Neural progenitor cell (in vitro differentiated cells): Measurements from ENCODE around the gene PMPCA.

Experiments used
- EZH2 ChIP-seq: fragments of 200-600 bp; sonication (generic); IDR thresholded peaks from 2 replicates; pipeline ENCODE4 v1.6.1; 2017; ENCODE audit warnings: antibody characterized with exemption, mild to moderate bottlenecking, moderate library complexity
- EZH2phosphoT487 ChIP-seq: fragments of 200-600 bp; sonication (generic); IDR thresholded peaks from 2 replicates; pipeline ENCODE4 v1.6.1; 2017; ENCODE audit warnings: antibody characterized with exemption
- TF ChIP-seq, protein P1 (sequence below): fragments of 200-600 bp; sonication (generic); IDR thresholded peaks from 2 replicates; pipeline ENCODE4 v1.5.1; 2017; ENCODE audit warnings: antibody characterized with exemption, mild to moderate bottlenecking

- TF ChIP-seq, protein P1, sequence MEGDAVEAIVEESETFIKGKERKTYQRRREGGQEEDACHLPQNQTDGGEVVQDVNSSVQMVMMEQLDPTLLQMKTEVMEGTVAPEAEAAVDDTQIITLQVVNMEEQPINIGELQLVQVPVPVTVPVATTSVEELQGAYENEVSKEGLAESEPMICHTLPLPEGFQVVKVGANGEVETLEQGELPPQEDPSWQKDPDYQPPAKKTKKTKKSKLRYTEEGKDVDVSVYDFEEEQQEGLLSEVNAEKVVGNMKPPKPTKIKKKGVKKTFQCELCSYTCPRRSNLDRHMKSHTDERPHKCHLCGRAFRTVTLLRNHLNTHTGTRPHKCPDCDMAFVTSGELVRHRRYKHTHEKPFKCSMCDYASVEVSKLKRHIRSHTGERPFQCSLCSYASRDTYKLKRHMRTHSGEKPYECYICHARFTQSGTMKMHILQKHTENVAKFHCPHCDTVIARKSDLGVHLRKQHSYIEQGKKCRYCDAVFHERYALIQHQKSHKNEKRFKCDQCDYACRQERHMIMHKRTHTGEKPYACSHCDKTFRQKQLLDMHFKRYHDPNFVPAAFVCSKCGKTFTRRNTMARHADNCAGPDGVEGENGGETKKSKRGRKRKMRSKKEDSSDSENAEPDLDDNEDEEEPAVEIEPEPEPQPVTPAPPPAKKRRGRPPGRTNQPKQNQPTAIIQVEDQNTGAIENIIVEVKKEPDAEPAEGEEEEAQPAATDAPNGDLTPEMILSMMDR, result no peak
- TF ChIP-seq EZH2phosphoT487 (no peak), EZH2 (no peak)
Measured at GRCh38 chr9:136394312-136395019, 16.0 kb upstream of the PMPCA start.
